Activated gamma-delta T cell treated with Interleukin-2 at 50 U/mL for 16 hours (primary cell): ENCODE measurements around the gene EPC2.
"Not testable (repeated sequence)": the region's sequence is repeated elsewhere in the genome, so short reads cannot be mapped to it uniquely, and the experiment has no call there.

Experiments
- DNase-seq: peaks from one replicate; pipeline ENCODE4 v3.0.0-alpha.2; 2020

The EPC2 gene

DNA sequence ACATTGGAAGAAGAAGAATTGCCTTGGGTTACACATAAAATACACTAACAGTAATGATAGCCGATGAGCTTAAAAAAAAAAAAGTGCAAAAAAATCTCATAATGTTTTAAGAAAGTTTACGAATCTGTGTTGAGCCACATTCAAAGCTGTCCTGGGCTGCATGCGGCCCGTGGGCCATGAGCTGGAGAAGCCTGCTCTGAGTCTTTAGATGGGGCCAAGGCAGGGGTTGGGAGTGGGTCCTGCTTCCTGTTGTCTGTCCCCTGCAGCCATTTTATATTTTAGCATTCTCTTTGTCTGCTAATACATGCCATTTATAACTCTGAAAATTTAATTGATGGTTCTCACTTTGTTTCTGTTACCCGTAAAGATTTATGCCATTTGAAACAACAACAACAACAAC is 93.2 kb downstream of the EPC2 start:
- DNase-seq: no peak

DNA sequence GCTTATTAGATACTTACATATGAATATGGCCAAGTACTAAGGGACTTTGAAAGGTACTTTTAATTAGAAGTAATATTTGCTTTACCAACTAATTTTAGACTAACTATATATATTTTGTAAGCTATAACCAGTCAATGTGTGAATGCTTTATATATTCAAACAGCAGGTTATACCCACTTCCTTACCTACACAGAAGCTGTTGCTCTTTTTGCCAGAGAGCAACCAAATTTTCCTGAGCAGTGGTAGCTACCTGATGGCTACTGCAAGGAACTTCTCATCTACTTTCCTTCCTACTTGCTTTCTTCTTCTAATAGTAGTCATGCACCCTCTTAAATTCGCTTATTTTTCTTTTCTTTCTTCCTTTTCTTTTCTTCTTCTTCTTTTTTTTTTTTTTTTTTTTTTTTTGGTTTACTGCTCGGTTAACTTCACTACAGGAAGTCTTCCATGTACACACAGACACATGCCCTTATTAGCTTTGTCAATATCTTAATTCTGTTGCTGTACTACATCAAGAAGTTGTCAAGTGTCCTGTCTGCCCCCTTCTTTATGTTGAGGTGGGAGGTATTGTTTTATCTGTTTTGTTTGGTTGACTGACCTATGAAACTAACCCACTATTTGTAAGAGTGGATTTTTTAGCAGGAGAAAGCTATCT is 95.0 kb downstream of the EPC2 start:
- DNase-seq: no peak

DNA sequence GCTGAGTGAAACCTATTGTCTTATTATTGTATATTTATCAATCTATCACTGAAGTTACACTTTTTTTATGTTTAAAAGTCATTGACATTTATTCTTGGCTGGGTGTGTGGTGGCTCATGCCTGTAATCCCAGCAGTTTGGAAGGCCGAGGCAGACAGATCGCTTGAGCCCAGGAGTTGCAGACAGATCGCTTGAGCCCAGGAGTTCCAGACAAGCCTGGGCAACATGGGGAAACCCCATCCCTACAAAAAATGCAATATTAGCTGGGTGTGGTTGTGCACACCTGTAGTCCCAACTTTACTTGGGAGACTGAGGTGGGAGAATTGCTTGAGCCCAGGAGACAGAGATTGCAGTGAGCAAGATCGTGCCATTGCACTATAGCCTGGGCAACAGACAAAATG is 97.8 kb downstream of the EPC2 start:
- DNase-seq: no peak

DNA sequence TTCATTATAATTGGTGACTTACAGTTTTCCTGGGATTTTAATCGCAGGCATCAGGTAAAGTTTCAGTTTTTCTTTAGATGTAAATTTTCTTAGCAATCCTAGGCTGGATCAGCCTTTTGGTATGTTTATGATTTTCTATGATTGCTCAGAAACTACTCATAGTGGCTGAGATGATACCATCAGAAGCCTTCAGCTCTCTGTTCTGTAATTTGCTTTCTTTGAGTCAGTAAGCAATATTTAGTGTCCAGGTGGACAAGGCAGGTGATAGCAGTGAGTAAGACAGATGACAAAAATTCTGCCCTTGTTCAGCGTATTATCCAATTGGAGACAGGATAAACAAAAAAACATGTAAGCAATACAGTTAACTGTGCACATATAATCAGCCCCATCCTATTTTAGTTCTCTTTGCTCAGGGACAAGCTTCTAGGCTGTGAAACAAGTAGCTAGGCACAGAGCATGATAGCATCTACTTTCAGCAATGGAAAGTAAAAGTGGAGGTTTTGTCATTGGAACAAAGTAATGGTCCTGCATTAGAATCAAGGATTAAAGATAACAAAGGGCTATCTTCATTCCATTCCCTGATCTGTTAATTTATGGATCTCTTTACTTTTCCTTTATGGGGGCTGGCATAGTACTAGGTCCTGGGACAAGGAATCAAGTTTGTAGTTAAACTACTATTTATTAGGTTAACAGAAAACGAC is 100.8 kb downstream of the EPC2 start:
- DNase-seq: no peak

DNA sequence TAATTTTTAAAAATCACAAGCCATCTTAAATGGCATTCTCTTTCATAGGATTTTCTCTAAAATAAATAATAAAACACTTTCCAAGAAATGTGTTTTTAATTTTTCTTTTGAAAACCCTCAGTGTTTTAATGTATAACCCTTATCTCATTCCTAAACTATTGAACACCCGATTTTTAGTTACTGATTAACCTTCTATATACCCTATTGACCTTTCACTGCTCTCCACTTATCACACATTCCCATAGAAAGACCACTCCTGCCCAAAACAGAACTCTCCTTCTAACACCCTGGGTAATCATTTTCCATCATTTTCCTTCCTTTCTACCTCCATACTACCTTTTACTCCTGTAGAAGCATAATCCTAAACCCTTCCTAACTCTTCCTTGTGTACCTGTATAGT is 102.4 kb downstream of the EPC2 start:
- DNase-seq: no peak

DNA sequence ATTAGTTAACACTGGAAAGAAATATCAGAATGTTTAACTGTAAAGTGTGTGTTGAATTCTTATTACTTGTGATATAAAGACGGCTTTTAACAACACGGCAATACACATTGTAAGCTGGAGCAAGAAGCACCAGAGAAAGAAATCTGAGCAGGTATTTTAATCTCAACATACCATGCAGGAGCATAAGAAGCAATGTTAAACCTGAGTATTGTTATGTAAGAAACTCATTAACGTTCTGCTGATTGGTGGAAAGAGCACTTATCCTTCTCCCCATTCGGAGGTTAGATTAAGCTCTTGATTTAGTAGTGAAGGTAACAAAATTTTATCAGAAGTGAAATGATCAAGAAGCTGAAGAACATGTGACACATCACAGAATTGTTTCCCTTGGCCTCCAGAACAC is 107.4 kb downstream of the EPC2 start:
- no peak for DNase-seq

DNA sequence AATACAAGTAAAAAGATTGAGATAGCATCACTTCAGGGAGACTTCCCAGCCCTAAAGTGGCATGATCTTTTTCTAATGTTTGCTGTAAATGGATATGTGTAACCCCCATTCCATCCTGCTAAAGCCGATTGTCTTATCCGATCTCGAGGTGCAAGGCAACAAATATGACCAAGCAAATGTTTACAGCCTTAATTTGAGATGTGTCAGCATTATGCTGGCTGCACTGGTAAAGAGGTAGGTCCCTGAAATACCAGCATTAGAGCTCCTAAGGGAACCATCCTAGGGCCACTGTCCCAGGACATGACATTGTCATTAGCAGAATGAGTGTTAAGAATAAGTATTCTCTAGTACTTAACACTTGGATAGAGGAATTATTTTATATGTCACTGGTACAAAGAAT is 108.4 kb downstream of the EPC2 start:
- DNase-seq: no peak

DNA sequence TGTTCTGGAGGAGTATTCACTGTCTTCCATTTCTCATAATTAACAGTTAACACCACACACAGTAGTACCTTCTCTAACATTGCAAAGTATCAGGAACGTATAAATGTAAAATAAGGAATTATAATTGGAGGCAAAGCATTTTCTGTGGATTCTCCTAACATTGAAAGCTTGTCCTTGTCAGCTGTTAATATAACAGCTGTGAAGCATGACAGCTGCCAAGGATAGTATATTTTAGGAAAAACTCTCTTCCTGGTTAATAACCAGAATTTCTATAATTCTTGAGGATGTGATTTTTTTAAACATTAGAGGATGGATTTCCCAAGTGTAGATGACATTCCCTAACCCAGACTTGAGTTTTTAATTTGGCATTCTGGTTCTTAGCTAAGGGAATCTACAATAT is 110.3 kb downstream of the EPC2 start:
- no peak for DNase-seq

DNA sequence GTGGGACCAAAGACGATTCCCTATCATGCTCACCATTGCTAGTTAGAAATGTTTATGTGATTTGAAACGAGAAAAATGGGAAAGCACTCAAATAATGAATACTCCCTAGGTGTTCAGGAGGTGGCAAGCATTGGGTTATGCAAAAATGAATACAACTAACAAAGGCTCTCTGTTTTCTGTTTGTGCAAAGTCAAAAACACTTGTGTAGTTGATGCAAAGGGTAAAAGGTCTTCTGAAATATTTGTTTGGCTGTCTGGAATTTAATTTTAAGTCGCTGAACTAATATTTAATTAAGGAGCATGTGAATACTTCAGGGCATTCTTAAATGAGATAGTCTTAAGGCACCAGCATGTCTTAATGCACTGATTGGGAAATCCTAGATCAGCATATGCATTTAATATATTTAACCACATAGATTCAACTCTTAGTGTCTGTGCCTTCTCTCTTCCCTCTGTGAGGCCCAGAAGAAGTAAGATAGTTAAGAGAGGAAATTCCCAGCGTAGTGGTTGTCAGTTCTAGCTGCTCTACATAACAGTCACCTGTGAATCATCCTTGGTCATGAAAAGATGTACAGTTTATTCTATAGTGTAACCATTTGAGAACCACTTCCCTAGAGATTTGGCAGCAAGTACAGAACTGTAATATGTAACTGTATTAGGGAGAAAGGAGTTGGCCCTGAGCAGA is 111.9 kb downstream of the EPC2 start:
- no peak for DNase-seq

DNA sequence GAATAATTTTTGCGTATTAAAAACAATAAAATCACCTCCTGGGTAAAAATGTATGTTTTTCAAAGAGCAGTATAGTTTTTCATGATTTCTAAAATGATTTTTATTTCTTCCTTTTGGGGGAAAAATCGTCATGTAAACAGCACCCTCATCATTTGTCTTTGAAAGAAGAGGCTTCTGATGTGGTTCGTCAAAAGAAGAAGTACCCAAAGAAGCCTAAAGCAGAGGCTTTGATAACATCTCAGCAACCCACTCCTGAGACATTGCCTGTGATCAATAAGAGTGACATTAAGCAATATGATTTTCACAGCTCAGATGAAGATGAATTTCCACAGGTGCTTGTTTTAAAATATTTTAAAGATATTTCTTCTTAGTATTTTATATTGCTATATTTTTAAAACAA is 120.3 kb downstream of the EPC2 start:
- no peak for DNase-seq

DNA sequence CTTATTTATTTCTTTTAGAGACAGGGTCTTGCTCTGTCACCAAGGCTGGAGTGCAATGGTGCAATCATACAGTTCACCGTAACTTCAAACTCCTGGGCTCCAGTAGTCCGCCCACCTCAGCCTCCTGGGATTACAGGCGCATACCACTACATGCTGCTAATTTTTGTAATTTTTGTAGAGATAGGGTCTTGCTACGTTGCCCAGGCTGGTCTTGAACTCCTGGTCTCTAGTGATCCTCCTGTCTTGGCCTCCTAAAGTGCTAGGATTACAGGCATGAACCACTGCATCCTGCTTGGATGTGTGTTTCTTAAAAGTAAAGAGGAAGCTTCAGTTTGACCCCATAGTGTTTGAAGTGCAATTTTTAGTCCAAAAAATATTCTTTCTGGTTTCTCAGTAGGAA is 125.5 kb downstream of the EPC2 start:
- DNase-seq: no peak

DNA sequence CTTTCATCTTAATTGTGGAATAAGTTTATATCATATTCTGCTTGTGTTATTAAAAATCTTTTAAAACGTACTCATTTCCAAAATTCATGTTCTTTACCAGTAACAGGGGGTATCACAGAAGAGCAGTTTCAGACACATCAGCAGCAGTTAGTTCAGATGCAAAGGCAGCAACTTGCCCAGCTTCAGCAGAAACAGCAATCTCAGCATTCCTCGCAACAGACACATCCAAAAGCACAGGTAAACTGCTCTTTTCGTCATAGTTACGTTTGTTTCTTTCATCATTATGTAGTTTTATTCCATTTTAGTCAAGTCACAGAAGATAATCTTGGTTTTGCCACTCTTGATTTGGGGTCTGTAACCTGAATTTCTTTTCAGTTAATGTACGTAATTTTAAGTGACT is 137.0 kb downstream of the EPC2 start:
- DNase-seq: no peak

DNA sequence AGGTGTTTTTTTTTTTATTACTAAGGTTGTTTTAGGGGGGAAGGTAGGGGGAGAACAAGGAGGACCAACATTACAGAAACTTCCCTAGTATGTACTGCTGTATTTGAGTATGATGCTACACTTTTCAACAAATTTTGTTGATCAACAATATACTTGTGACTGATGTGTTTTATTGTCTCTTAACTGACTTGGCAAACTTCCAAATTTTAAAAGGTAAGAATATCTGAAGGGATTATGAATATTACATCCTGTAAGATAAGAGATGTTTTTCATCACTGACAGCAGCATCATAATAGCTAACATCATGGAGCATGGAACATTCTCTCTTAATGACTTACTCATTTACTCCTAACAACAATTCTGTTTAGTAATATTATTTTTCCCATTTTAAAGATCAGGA is 144.5 kb downstream of the EPC2 start:
- no peak for DNase-seq

DNA sequence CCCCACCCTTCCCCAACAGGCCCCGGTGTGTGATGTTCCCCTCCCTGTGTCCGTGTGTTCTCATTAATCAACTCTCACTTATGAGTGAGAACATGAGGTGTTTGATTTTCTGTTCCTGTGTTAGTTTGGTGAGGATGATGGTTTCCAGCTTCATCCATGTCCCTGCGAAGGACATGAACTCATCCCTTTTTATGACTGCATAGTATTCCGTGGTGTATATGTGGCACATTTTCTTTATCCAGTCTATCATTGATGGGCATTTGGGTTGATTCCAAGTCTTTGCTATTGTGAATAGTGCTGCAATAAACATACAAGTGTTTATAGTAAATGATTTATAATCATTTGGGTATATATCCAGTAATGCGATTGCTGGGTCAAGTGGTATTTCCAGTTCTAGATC is 145.6 kb downstream of the EPC2 start:
- DNase-seq: not testable (repeated sequence)

DNA sequence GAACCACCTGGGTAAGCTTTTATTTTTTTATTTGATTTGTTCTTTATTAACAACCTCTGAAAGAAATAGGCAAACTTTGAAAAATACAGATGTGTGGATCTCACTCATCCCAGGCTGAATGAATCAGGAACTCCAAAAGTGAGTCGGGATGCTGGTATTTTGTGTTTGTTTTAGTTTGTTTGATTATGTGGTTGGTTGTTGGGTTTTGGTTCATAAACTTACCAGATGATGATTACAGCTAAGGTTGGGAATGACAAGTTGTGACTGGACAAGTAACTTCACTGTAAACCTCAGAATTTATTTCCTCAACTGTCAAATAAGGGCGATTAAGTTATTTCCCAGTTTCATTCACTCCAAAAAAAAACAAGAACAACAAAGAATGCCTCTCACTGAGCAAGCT is 150.0 kb downstream of the EPC2 start:
- DNase-seq: no peak

DNA sequence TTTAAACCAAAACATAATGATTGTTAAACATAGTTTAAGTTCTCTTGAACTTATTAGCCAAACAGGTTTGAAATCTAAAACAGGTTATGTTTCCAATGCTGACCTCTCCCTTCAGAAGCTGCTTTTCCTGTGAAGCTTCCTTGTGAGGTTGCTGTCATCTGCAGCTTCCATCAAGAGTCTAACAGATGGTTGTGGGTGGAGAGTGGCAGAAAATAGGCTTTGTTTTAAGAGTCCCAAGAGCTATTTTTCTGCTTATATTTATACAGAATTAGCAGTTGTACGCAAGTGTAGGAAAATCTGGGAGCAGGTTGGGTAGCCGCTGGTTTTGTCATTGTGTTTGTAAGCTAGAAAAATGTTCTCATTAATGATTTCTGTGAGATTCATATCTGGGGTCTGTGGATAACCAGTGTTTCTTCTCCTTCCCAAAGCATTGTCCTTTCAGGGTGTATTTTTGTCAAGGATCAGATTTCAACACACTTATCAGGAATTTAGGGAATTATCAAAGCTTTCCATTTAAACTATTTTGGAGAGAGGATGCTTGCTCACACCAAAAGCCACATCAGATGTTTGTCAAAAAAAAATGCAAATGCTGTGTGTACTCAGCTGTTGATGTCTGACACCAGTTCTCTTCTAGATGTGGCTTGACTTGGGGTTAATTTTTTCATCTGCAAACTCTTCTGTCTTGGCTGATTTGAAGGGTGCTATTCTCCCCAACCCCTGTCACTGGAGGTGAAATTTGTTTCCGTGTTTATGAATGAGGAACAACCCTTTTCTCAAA is 152.4 kb downstream of the EPC2 start:
- DNase-seq: no peak

DNA sequence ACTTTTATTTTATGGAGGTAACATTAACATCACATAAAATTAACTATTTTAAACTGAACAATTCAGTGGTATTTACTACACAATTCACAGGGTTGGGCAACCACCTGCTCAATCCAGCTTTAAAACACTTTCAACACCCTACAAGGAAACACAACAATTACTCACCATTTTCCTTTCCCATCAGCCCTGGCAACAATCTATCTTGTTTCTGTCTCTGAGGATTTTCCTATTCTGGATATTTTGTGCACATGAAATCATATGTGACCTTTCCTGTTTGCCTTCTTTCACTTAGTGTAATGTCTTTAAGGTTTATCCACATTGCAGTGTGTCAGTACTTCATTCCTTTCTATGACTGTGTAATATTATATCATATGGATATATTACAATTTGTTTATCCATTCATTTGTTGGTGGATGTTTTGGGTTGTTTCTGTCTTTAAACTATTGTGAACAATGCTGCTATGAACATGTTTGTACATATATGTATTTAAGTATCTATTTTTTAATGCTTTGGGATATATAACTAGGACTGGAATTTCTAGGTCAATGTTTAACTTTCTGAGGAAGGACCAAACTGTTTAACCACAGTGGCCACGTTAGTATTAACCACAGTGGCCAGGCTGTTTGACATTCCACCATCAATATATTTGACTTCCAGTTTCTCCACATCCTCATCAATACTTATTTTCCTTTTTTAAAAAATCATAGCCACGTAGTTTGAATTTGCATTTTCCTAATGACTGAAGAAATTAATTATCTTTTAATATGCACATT is 158.1 kb downstream of the EPC2 start:
- DNase-seq: no peak

DNA sequence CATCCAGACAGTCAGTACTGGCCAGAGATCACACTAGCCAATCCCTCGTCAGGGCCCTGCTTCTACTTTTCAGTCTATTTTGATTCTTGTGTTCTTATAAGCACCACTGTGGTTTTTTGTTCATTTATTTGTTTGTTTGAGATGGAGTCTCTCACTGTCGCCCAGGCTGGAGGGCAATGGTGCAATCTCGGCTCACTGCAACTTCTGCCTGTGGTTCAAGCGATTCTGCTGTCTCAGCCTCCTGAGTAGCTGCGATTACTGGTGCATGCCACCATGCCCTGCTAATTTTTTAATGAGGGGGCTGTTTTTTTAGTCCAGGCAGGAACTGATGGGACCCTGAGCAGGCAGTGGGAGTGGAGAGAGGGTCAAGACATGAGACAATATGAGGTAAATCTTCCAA is 165.5 kb downstream of the EPC2 start:
- no peak for DNase-seq

DNA sequence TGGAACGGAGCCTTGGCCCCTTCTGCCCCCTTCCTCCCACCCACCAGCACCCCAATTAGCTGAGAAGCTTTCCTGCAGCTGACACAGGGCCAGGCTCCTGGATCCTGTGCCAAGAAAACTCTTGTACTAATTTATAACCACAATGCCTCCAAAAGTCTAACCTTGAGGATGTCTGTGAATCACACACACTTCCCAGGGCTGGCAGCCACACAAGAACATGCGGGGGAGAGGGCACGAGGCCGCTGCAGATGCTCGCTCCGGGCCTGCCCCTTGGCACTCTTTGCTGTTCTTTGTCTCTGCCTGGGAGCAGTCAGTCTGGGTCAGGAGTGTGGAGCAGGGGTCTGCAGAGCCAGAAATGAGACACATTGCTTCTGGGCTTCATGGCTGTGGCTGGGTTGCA is 167.8 kb downstream of the EPC2 start:
- DNase-seq: no peak

DNA sequence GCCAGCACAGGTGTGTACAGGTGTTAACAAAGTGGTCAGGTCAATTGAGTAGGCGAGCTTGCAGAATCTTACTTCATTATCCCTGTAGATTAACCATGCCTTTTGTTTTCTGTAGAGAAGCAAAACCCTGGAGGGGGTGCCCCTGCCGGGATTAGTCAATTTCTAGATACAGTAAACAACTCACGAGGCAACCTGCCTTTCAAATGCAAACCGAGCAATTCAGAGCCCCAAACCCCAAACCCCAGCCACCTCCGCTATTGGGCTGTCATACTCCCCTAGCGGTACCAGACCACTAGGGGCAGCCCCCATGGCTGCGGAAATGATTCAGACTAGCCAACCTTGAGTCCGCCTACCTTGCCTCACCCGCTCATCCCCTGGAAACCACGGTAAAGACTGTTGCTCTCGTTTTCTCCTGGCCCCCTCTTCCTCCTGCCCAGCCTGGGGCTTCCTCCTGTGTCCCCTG is 169.1 kb downstream of the EPC2 start:
- peak; percentile 26 for DNase-seq

DNA sequence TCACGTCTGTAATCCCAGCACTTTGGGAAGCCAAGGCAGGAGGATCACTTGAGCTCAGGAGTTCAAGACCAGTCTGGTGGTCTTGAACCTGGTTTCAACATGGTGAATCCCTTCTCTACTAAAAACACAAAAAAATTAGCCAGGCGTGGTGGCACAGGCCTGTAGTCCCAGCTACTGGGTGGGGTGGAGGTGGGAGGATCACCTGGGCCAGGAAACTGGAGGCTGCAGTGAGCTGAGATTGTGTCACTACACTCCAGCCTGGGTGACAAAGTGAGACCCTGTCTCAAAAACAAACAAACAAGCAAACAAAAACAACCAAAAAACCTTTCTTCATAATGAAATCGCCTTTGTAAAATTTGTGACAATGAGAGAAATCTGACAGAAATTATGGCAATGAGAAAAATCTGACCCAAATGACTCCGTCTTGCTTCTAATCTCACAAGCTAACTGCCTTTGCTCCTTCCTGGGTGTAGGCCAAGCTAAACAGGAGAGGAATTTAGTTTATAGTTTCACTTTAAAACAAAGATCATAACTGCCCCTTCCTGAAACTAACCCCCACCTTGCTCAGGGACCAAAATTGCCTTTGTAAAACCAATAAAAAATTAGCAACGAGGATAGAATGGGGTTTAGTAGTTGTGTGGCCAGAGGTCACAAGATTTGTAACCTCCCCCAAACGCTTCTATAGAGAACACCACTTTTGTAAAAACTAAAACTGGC is 169.8 kb downstream of the EPC2 start:
- no peak for DNase-seq

DNA sequence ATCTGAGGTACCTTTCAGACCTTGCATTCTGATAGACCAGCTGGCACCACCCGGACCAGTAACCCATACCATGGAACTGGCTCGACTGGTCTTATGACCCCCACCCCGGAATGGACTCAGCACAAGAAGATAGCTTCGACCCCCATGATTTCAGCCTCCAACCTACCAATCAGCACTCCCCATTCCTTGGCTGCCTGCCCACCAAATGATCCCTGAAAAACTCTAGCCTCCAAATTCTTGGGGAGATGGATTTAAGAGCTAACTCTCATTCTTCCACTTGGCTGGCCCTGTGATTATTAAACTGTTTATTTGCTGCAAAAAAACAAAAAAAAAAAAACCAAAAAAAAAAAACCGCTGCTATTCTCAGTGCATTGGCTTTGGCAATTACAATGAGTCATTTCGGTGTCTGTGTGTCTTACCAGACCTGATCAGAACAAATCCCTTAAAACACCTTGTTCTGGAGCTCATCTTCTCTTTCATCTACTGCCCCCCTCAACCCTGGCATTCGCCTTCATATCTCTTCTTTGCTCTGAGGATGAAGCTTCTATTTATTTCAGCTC is 170.4 kb downstream of the EPC2 start:
- DNase-seq: no peak
